GM18505 (cell line): ENCODE measurements around the gene PLXNA2.

Source experiments
- ATAC-seq: cut with Tn5 transposase; IDR thresholded peaks from one replicate; pipeline ENCODE4 v1.9.1; 2021; ENCODE audit not compliant: unreplicated experiment
- POLR2A ChIP-seq: IDR thresholded peaks from 4 replicates; pipeline ENCODE4 v1.6.1; 2011; ENCODE audit warnings: borderline replicate concordance; ENCODE audit not compliant: insufficient read depth, insufficient read length; ENCODE audit errors: extremely low read depth

The PLXNA2 gene

GRCh38 chr1:208162903-208163302 is 81.3 kb downstream of the PLXNA2 start:
- ATAC-seq: no peak

GRCh38 chr1:208161656-208162375 is 82.4 kb downstream of the PLXNA2 start:
- TF ChIP-seq POLR2A: no peak
- no peak for ATAC-seq

More at GRCh38 chr1:208162903-208163302, 81.3 kb downstream of the PLXNA2 start:
- no peak for TF ChIP-seq POLR2A

- no peak for TF ChIP-seq POLR2A
- ATAC-seq: no peak
Measured at GRCh38 chr1:208161005-208161404, 83.2 kb downstream of the PLXNA2 start.

- no peak for ATAC-seq
- no peak for TF ChIP-seq POLR2A
Measured at GRCh38 chr1:208160259-208160819, 83.8 kb downstream of the PLXNA2 start.

- TF ChIP-seq POLR2A: no peak
- no peak for ATAC-seq
Measured at GRCh38 chr1:208159555-208160258, 84.5 kb downstream of the PLXNA2 start.

- TF ChIP-seq POLR2A: no peak
- ATAC-seq: no peak
Measured at GRCh38 chr1:208158640-208159554, 85.3 kb downstream of the PLXNA2 start.

- no peak for TF ChIP-seq POLR2A
- no peak for ATAC-seq
Measured at GRCh38 chr1:208157769-208158168, 86.4 kb downstream of the PLXNA2 start.

GRCh38 chr1:208156741-208157140 is 87.4 kb downstream of the PLXNA2 start:
- ATAC-seq: no peak
- TF ChIP-seq POLR2A: no peak

- TF ChIP-seq POLR2A: no peak
- no peak for ATAC-seq
Measured at GRCh38 chr1:208156310-208156709, 87.9 kb downstream of the PLXNA2 start.

GRCh38 chr1:208154679-208155642 is 89.2 kb downstream of the PLXNA2 start:
- no peak for ATAC-seq
- no peak for TF ChIP-seq POLR2A

- no peak for ATAC-seq
- TF ChIP-seq POLR2A: no peak
Measured at GRCh38 chr1:208154040-208154439, 90.1 kb downstream of the PLXNA2 start.

- no peak for TF ChIP-seq POLR2A
- no peak for ATAC-seq
Measured at GRCh38 chr1:208153386-208153785, 90.8 kb downstream of the PLXNA2 start.
